DOHH2 (cell line): Measurements from ENCODE around the gene E2F2.

Experiments
- H3F3A ChIP-seq: fragments of 200-600 bp; sonication (generic), shearing (Covaris generic); 2 replicates; pipeline ENCODE4 v1.6.0; 2016; ENCODE audit warnings: antibody characterized with exemption, mild to moderate bottlenecking; ENCODE audit not compliant: control insufficient read depth, insufficient read depth
- H3K27ac ChIP-seq: fragments of 200-600 bp; sonication (generic); 2 replicates; pipeline ENCODE4 v1.5.1; 2014; ENCODE audit warnings: low read depth, mild to moderate bottlenecking, low read length, moderate library complexity
- H3K27me3 ChIP-seq: fragments of 200-600 bp; sonication (generic); 2 replicates; pipeline ENCODE4 v1.6.1; 2014; ENCODE audit warnings: mild to moderate bottlenecking, low read length, mixed read lengths; ENCODE audit not compliant: control insufficient read depth
- H3K36me3 ChIP-seq: fragments of 200-600 bp; sonication (generic); 2 replicates; pipeline ENCODE4 v1.6.1; 2014; ENCODE audit warnings: mild to moderate bottlenecking, low read length, moderate library complexity, mixed read lengths; ENCODE audit not compliant: control insufficient read depth
- H3K4me1 ChIP-seq: fragments of 200-600 bp; sonication (generic); 2 replicates; pipeline ENCODE4 v1.6.1; 2014; ENCODE audit warnings: mild to moderate bottlenecking, low read length, mixed read lengths; ENCODE audit not compliant: control insufficient read depth
- H3K4me2 ChIP-seq: fragments of 200-600 bp; sonication (generic); 2 replicates; pipeline ENCODE4 v1.6.0; 2014; ENCODE audit warnings: mild to moderate bottlenecking, low read length, moderate library complexity
- H3K4me3 ChIP-seq: fragments of 200-600 bp; sonication (generic); 2 replicates; pipeline ENCODE4 v1.5.1; 2014; ENCODE audit warnings: mild to moderate bottlenecking, low read length, mixed read lengths
- H3K79me2 ChIP-seq: fragments of 200-600 bp; sonication (generic); 2 replicates; pipeline ENCODE4 v1.6.1; 2014; ENCODE audit warnings: mild to moderate bottlenecking, low read length, mixed read lengths; ENCODE audit not compliant: control insufficient read depth
- H3K9me2 ChIP-seq: fragments of 200-600 bp; sonication (generic); replicated peaks from 2 replicates; pipeline ENCODE4 v1.6.1; 2014; ENCODE audit warnings: mild to moderate bottlenecking, low read length, mixed read lengths; ENCODE audit not compliant: control insufficient read depth
- H3K9me3 ChIP-seq: fragments of 200-600 bp; sonication (generic); 2 replicates; pipeline ENCODE4 v1.6.1; 2014; ENCODE audit warnings: antibody characterized with exemption, low read length, mixed read lengths; ENCODE audit not compliant: control insufficient read depth, insufficient read depth
- H4K20me1 ChIP-seq: fragments of 200-600 bp; sonication (generic); 2 replicates; pipeline ENCODE4 v1.6.0; 2014; ENCODE audit warnings: low read depth, mild to moderate bottlenecking, antibody characterized with exemption, low read length, moderate library complexity; ENCODE audit not compliant: control insufficient read depth, insufficient read depth
- CTCF ChIP-seq: fragments of 200-600 bp; sonication (generic); IDR thresholded peaks from one replicate; pipeline ENCODE4 v1.5.1; 2014; ENCODE audit warnings: antibody characterized with exemption, mild to moderate bottlenecking, low read depth, low read length; ENCODE audit not compliant: poor library complexity, severe bottlenecking
- EZH2phosphoT487 ChIP-seq: fragments of 200-600 bp; sonication (generic); IDR thresholded peaks from 2 replicates; pipeline ENCODE4 v1.6.1; 2017; ENCODE audit warnings: borderline replicate concordance, mild to moderate bottlenecking, antibody characterized with exemption, low read length, moderate library complexity, mixed read lengths

E2F2 gene

GRCh38 chr1:23473037-23473800 is 57.8 kb downstream of the E2F2 start:
- Histone ChIP-seq H3K27me3 (no peaks in the 10 kb centered on the region), H3K79me2 (peaks cover 26% of the 10 kb centered on the region), H3K9me2 (no peaks in the 10 kb centered on the region), H3K27ac (no peak overlapping the region), H3F3A (no peaks in the 10 kb centered on the region), H3K4me2 (no peak overlapping the region), H3K36me3 (no peaks in the 10 kb centered on the region), H3K4me3 (no peak overlapping the region), H3K9me3 (no peaks in the 10 kb centered on the region), H3K4me1 (peaks cover 3% of the 10 kb centered on the region; the same call in 1 of the 2 replicates), H4K20me1 (no peaks in the 10 kb centered on the region)
- TF ChIP-seq CTCF, result no peak
- TF ChIP-seq EZH2phosphoT487, result no peak

DNA sequence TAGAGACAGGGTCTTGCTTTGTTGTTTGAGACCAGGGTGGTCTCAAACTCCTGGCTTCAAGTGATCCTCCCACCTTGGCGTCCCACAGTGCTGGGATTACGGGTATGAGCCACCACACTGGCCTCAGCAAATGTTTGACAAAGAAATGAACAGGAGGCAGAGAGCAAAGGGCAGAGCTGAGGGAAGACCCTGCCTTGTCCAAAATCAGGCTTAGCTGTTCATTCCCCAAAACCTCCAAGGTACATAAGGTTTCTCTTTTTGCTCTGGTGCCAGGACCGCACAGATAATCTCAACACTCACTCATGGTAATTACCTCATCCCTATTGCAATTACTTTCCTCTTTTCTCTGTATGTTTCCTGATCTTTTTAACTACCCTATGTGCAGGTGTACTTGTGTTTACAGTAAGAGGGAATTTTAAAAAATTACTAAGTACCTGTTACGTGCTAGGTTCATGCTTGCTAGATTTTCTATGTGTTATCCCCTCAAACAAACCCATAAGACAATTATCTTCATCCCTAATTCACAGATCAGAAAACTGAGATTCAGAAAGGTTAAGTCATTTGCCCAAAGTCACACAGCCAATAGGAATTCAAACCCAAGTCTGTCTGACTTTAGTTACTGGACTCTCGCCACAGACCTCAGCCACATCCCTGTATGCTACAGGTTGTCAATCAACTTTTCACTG is 58.5 kb downstream of the E2F2 start:
- no peaks in the 10 kb centered on the region for H3K36me3 ChIP-seq
- no peak overlapping the region for H3K4me2 ChIP-seq
- peaks cover 23% of the 10 kb centered on the region for H3K79me2 ChIP-seq

GRCh38 chr1:23471473-23472075 is 59.5 kb downstream of the E2F2 start:
- no peaks in the 10 kb centered on the region for H3K9me2 ChIP-seq
- peaks cover 3% of the 10 kb centered on the region; the same call in 1 of the 2 replicates for H3K4me1 ChIP-seq
- H3K4me2 ChIP-seq, result no peak overlapping the region
- no peaks in the 10 kb centered on the region for H4K20me1 ChIP-seq
- H3K36me3 ChIP-seq, result no peaks in the 10 kb centered on the region
- no peak overlapping the region for H3K4me3 ChIP-seq
- peaks cover 21% of the 10 kb centered on the region for H3K79me2 ChIP-seq
- H3K9me3 ChIP-seq, result no peaks in the 10 kb centered on the region
- H3F3A ChIP-seq, result no peaks in the 10 kb centered on the region
- no peak for TF ChIP-seq EZH2phosphoT487
- TF ChIP-seq CTCF, result no peak
- no peak overlapping the region for H3K27ac ChIP-seq
- no peaks in the 10 kb centered on the region for H3K27me3 ChIP-seq

More for the DNA sequence above, 58.5 kb downstream of the E2F2 start:
- H4K20me1 ChIP-seq, result no peaks in the 10 kb centered on the region
- H3K9me2 ChIP-seq, result no peaks in the 10 kb centered on the region
- no peak overlapping the region for H3K4me3 ChIP-seq
- no peaks in the 10 kb centered on the region for H3K9me3 ChIP-seq
- no peak for TF ChIP-seq EZH2phosphoT487
- no peak for TF ChIP-seq CTCF
- H3K4me1 ChIP-seq, result peaks cover 3% of the 10 kb centered on the region; the same call in 1 of the 2 replicates
- no peaks in the 10 kb centered on the region for H3K27me3 ChIP-seq
- H3K27ac ChIP-seq, result no peak overlapping the region
- no peaks in the 10 kb centered on the region for H3F3A ChIP-seq
